ENCODE measurements around the gene ERV3-1. TPM values are rescaled to one million over a fixed set of nuclear protein-coding genes. Genes with fewer than 3 reads are reported as not detected.
"Not testable (repeated sequence)": the region's sequence is repeated elsewhere in the genome, so short reads cannot be mapped to it uniquely, and the experiment has no call there.

The ERV3-1 gene, protein sequence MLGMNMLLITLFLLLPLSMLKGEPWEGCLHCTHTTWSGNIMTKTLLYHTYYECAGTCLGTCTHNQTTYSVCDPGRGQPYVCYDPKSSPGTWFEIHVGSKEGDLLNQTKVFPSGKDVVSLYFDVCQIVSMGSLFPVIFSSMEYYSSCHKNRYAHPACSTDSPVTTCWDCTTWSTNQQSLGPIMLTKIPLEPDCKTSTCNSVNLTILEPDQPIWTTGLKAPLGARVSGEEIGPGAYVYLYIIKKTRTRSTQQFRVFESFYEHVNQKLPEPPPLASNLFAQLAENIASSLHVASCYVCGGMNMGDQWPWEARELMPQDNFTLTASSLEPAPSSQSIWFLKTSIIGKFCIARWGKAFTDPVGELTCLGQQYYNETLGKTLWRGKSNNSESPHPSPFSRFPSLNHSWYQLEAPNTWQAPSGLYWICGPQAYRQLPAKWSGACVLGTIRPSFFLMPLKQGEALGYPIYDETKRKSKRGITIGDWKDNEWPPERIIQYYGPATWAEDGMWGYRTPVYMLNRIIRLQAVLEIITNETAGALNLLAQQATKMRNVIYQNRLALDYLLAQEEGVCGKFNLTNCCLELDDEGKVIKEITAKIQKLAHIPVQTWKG
- 10 to 100 TPM; 11.3 to 45.1 (median 33.4) TPM for total RNA-seq

DNA sequence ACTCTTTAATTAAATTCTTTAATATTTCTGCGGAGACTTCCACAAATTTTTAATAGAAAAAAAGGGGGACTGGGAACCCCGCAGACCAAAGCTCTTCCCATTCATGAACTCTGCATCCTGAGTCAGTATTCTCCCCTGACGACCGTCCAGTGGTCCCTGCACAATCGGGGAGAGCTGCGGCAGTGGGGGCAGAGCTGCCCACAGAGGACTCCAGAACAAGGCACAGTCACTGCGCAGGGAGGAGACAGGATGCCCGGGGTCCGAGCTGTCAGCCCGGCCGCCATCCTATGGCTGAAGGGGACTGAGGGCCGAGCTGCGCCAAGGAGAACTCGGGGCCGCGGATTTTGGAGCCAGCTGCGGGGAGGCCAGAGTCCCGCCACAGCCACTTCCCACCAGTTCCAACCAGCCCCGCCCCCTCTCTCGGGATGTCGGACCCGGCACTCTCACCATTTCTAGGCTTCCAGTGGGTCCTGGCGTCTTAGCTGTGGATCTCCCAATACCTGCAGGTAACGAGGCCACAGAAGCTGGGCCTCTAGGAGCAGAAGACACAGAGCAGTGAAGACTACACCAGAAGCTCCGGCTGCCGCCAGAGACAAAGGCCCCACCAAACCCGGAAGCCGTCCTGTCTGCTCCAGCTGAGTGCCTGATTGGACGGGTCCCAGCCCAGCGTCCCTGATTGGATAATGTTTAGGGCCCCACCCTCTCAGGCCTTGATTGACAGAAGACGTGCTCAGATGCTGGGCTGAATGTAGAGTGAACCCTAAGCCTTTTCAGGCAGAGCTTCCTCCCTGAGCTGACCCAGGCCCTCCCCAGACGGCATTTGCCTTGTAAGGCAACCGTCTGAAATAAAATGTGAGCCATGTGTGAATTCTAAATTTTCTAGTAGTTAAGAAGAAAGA, at the start of gene ERV3-1:
Gene ERV3-1, minus strand, starts transcription at position 594 of the 899 bp plus-strand sequence. CDS start 13,661 bp downstream, outside the sequence.
- TF ChIP-seq POLR2A (IDR thresholded peaks at IDR 0.05), result peak; percentile 91 to 95
- peak; percentile 66 to 86 (median 83) for TF ChIP-seq POLR2AphosphoS5 (IDR thresholded peaks at IDR 0.05)
- no peak for TF ChIP-seq EP300 (IDR thresholded peaks at IDR 0.05)
- H3K4me3 ChIP-seq, result peak within 1 kb of the TSS; percentile 67
- H3K9me3 ChIP-seq, result no peaks in the 10 kb centered on the region
- peak within 1 kb of the TSS; percentile 85 for H3K27ac ChIP-seq
- WGBS, result under 1% methylated on average over 29 of the region's 33 CpGs
- DNase-seq (ENCODE audit: low spot score in 2 of 2), result peak; percentile 98 to 99
- peaks cover 30% of the 10 kb centered on the region for H3K4me1 ChIP-seq
- H3K27me3 ChIP-seq, result no peaks in the 10 kb centered on the region
- H3K36me3 ChIP-seq, result peaks cover 3% of the 10 kb centered on the region

DNA sequence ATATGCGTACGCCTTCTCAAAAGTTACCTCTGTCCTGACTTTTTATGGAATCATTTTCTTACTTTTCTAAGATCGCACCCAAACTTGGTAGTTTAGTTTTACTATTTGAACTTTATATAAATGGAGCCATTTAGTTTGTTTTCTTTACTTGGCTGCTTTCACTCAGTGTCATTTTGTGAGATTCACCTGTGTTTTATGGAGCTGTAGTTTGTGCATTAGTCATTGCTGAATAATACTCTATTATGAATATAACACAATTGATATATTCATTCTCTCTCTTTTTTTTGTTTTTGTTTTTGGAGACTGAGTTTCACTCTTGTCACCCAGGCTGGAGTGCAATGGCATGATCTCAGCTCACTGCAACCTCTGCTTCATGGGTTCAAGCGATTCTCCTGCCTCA, 49.3 kb upstream of the ERV3-1 start:
- H3K4me1 ChIP-seq; H3K36me3 ChIP-seq; DNase-seq (ENCODE audit: low spot score in 2 of 2); H3K9me3 ChIP-seq; H3K27ac ChIP-seq; H3K4me3 ChIP-seq; H3K27me3 ChIP-seq: not testable (repeated sequence)
- 97% methylated on average over 3 of the region's 4 CpGs for WGBS

DNA sequence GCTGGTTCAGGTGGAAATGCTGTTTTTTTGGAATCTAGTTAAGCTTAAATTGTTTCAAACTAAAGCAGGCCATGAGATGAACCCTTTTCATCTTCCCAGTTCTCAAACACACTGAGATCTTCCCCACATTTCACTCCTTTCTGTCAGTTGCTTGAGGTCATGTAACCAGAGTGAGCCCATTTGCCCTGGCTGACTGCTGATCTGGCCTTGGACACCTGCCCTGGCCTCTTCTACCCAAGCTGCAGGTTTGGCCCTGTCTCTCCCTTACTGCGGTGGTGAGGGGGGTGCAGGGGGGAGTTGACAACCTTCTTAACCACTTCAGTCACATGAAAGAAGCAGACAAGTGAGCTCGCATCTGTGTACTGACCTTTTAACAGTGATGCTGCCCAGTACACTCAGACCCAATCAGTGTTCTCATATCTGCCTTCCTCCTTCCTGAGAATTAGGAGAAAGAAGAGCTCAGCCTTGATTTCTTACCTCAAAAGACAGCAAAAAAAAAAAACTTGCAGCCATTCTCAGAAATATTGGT, 48.0 kb upstream of the ERV3-1 start:
- not testable (repeated sequence) for H3K27ac ChIP-seq; H3K27me3 ChIP-seq; DNase-seq (ENCODE audit: low spot score in 2 of 2); H3K9me3 ChIP-seq; H3K36me3 ChIP-seq; H3K4me1 ChIP-seq; H3K4me3 ChIP-seq
- 45% methylated on average over 2 of the region's 2 CpGs for WGBS

DNA sequence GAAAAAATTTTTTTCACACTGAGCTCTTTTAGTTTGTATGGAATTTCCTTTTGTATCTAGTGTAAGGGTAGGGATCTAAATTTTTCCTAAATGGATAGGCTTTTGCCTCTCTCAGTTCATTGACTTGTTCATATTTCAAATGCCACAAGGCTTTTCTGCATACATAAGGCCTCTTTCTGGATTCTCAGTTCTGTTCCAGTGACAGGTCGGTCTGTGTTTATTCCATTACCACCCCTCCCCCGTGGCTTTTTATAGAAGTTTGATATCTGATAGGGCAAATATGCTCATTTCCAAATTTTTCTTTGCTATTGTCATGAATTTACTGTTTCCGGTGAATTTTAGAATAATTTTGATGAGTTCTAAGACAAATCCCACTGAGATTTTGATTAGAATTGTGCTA, 45.2 kb upstream of the ERV3-1 start:
- not testable (repeated sequence) for H3K27ac ChIP-seq; H3K4me3 ChIP-seq; H3K27me3 ChIP-seq; DNase-seq (ENCODE audit: low spot score in 2 of 2); H3K9me3 ChIP-seq; H3K4me1 ChIP-seq; H3K36me3 ChIP-seq
- WGBS, result no CpG with 5 or more reads among the region's 3 CpGs

DNA sequence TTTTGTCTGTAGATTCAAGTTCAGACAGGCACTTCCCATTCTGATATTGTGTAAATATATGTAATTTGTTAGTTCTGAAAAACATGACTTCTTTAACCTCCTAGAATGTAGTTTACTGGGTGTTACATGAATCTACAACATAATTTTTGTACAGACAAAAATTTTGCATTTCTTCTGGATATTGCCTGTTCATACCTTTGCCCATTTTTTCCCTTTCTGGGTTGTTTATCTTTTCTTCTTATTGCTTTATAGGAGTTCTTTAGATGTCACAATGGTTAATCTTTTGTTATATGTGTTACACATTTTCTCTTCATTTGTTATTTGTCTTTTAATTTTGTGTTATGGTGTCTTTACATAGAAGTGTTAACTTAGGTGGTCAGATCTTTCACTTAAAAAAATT, 44.7 kb upstream of the ERV3-1 start:
- H3K27me3 ChIP-seq, H3K4me3 ChIP-seq, H3K36me3 ChIP-seq: not testable (repeated sequence)

DNA sequence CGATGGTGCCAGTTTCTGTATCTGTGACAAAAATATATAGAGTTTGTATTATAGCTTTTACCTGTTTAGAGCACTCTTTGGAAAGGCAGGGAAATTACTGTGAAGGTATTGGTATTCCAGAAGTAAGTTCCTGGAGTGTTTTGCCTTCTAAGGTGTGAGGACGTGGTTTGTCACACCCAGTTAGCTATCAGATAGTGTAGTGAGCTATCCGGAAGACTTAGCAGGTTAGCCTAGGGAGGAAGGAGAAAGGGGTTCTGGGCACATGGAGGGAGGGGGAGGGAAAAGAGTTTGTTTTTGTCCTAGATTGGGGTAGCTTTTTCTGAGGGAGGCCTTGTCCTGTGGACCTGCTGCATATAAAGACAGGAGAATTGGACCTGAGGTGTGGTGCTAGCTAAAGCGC, 39.8 kb upstream of the ERV3-1 start:
- H3K36me3 ChIP-seq; H3K4me3 ChIP-seq; H3K27ac ChIP-seq; H3K9me3 ChIP-seq; H3K4me1 ChIP-seq; H3K27me3 ChIP-seq; DNase-seq (ENCODE audit: low spot score in 2 of 2): not testable (repeated sequence)
- WGBS, result 84% methylated on average over 4 of the region's 4 CpGs

More for the DNA sequence above, 44.7 kb upstream of the ERV3-1 start:
- H3K27ac ChIP-seq; DNase-seq (ENCODE audit: low spot score in 2 of 2); H3K9me3 ChIP-seq; H3K4me1 ChIP-seq: not testable (repeated sequence)

DNA sequence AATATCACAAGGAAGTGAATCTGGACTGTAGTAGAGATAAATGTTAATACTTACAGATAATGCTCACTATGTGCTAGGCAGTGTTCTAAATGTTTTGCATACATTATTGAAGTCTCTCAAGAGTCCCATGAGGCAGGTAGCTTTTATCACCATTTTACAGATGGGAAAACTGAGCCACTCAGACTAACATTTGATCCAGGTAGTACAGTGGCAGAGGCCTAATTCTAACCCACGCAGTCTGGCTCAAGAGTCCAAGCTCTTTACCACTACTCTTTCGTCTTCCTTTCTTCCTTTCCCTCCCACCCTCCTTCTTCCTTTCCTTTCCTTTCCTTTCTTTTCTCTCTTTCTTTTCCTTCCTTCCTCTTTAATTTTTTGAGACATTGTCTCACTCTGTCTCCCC, 39.1 kb upstream of the ERV3-1 start:
- H3K27me3 ChIP-seq; H3K9me3 ChIP-seq; DNase-seq (ENCODE audit: low spot score in 2 of 2); H3K4me1 ChIP-seq; H3K27ac ChIP-seq; H3K36me3 ChIP-seq; H3K4me3 ChIP-seq: not testable (repeated sequence)
- 75% methylated on average over 2 of the region's 2 CpGs for WGBS

DNA sequence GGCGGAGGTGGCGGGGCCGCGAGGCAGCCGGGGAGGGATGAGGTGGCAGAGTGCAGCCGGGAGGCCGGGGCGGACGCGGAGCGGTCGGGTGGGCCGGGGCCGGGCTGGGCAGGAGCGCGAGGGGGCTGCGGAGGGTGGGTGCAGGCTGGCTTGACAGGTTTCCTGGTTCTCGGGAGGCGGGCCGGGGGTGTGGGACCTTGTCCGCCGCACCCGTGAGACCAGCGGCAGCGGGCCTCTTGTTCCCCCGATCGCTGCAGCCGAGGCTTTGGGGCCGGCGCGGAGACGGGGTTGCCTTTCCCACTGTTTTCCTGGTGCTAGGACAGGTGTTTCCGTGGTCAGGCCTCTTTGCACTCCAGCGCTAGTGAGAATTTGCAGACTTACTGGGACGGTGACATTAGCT, 32.3 kb upstream of the ERV3-1 start:
- H3K9me3 ChIP-seq, H3K27me3 ChIP-seq, H3K36me3 ChIP-seq: not testable (repeated sequence)
- H3K4me3 ChIP-seq, result peak overlapping the region; percentile 75
- WGBS, result no CpG with 5 or more reads among the region's 35 CpGs
- peak overlapping the region; percentile 93 for H3K27ac ChIP-seq
- peak; percentile 71 to 79 for DNase-seq (ENCODE audit: low spot score in 2 of 2)
- H3K4me1 ChIP-seq, result peaks cover 18% of the 10 kb centered on the region
